GM23338 (cell line): ENCODE results near the gene GPR146. TPM values are rescaled to one million over a fixed set of nuclear protein-coding genes. Genes with fewer than 3 reads are reported as not detected.

Experiments used
- ATAC-seq: fragments of 200-7000 bp; cut with Tn5 transposase; 3 replicates; pipeline ENCODE4 v1.9.1; 2020
- DNase-seq: peaks from one replicate; pipeline ENCODE4 v3.0.0-alpha.2; 2015; ENCODE audit warnings: low spot score
- H2AFZ ChIP-seq: fragments of 200-600 bp; sonication (generic); 2 replicates; pipeline ENCODE4 v1.8.0; 2016; ENCODE audit warnings: antibody characterized with exemption, mild to moderate bottlenecking, moderate library complexity
- H3F3A ChIP-seq: fragments of 200-600 bp; sonication (generic); replicated peaks from 2 replicates; pipeline ENCODE4 v1.8.0; 2017; ENCODE audit warnings: antibody characterized with exemption, mixed run types, low read depth
- H3K27ac ChIP-seq: fragments of 200-600 bp; sonication (generic); 2 replicates; pipeline ENCODE4 v1.6.1; 2016; ENCODE audit warnings: low read depth
- H3K27me3 ChIP-seq: fragments of 200-600 bp; sonication (generic); 2 replicates; pipeline ENCODE4 v1.8.0; 2016; ENCODE audit warnings: mild to moderate bottlenecking, mixed run types, moderate library complexity; ENCODE audit not compliant: insufficient read depth
- H3K36me3 ChIP-seq: fragments of 200-600 bp; sonication (generic); 2 replicates; pipeline ENCODE4 v1.8.0; 2016; ENCODE audit warnings: mild to moderate bottlenecking; ENCODE audit not compliant: insufficient read depth
- H3K4me1 ChIP-seq: fragments of 200-600 bp; sonication (generic); 2 replicates; pipeline ENCODE4 v1.8.0; 2016; ENCODE audit warnings: mild to moderate bottlenecking, moderate library complexity; ENCODE audit not compliant: insufficient read depth
- H3K4me2 ChIP-seq: fragments of 200-600 bp; sonication (generic); 2 replicates; pipeline ENCODE4 v1.7.1; 2017; ENCODE audit warnings: mixed run types
- H3K4me3 ChIP-seq: fragments of 200-600 bp; sonication (generic); 2 replicates; pipeline ENCODE4 v1.6.1; 2016; ENCODE audit warnings: mixed run types
- H3K79me2 ChIP-seq: fragments of 200-600 bp; sonication (generic); replicated peaks from 2 replicates; pipeline ENCODE4 v1.8.0; 2017; ENCODE audit warnings: mild to moderate bottlenecking; ENCODE audit not compliant: insufficient read depth
- H3K9me2 ChIP-seq: fragments of 200-600 bp; sonication (generic); 2 replicates; pipeline ENCODE4 v1.8.0; 2017; ENCODE audit not compliant: insufficient read depth
- H4K20me1 ChIP-seq: fragments of 200-600 bp; sonication (generic); replicated peaks from 2 replicates; pipeline ENCODE4 v1.8.0; 2017; ENCODE audit warnings: mild to moderate bottlenecking; ENCODE audit not compliant: insufficient read depth
- H3K27ac Mint-ChIP-seq: 2 replicates; pipeline ENCODE4 v1.8.0; 2020; ENCODE audit warnings: inconsistent platforms, mild to moderate bottlenecking, moderate library complexity, mixed read lengths
- H3K27me3 Mint-ChIP-seq: 3 replicates; pipeline ENCODE4 v1.8.0; 2022; ENCODE audit warnings: low read depth, mild to moderate bottlenecking, moderate library complexity, mixed read lengths, inconsistent platforms; ENCODE audit not compliant: insufficient read depth, poor library complexity
- H3K36me3 Mint-ChIP-seq: 3 replicates; pipeline ENCODE4 v1.8.0; 2021; ENCODE audit warnings: low read depth, mild to moderate bottlenecking, inconsistent platforms, moderate library complexity, mixed read lengths
- H3K4me1 Mint-ChIP-seq: 3 replicates; pipeline ENCODE4 v1.8.0; 2020; ENCODE audit warnings: mild to moderate bottlenecking, inconsistent platforms, mixed read lengths
- H3K4me3 Mint-ChIP-seq: 3 replicates; pipeline ENCODE4 v1.8.0; 2021; ENCODE audit warnings: moderate library complexity, mild to moderate bottlenecking, inconsistent platforms, mixed read lengths
- H3K9me3 Mint-ChIP-seq: 3 replicates; pipeline ENCODE4 v1.8.0; 2020; ENCODE audit warnings: moderate library complexity, mild to moderate bottlenecking, inconsistent platforms, mixed read lengths
- CREB1 ChIP-seq: fragments of 250-450 bp; sonication (Bioruptor Pico); IDR thresholded peaks from 2 replicates; pipeline ENCODE4 v1.5.0; 2020; ENCODE audit warnings: low read depth, mild to moderate bottlenecking, moderate library complexity
- ETS1 ChIP-seq: IDR thresholded peaks from 2 replicates; pipeline ENCODE4 v1.6.1; 2016; ENCODE audit warnings: antibody characterized with exemption
- EZH2 ChIP-seq: fragments of 200-600 bp; sonication (generic); IDR thresholded peaks from one replicate; pipeline ENCODE4 v1.8.0; 2017; ENCODE audit warnings: antibody characterized with exemption, mild to moderate bottlenecking, low read depth; ENCODE audit not compliant: unreplicated experiment
- EZH2phosphoT487 ChIP-seq: fragments of 200-600 bp; sonication (generic); IDR thresholded peaks from one replicate; pipeline ENCODE4 v1.8.1; 2018; ENCODE audit warnings: antibody characterized with exemption; ENCODE audit not compliant: unreplicated experiment
- JUNB ChIP-seq: IDR thresholded peaks from one replicate; pipeline ENCODE4 v1.6.1; 2016; ENCODE audit warnings: antibody characterized with exemption; ENCODE audit not compliant: unreplicated experiment
- NANOG ChIP-seq: IDR thresholded peaks from 2 replicates; pipeline ENCODE4 v1.6.1; 2016; ENCODE audit warnings: antibody characterized with exemption, borderline replicate concordance
- POLR2AphosphoS5 ChIP-seq: IDR thresholded peaks from 2 replicates; pipeline ENCODE4 v1.6.1; 2016; ENCODE audit warnings: antibody characterized with exemption, low read depth
- REST ChIP-seq: IDR thresholded peaks from one replicate; pipeline ENCODE4 v1.6.1; 2018; ENCODE audit warnings: antibody characterized with exemption; ENCODE audit not compliant: unreplicated experiment
- STAT1 ChIP-seq: IDR thresholded peaks from one replicate; pipeline ENCODE4 v1.6.1; 2016; ENCODE audit warnings: antibody characterized with exemption; ENCODE audit not compliant: unreplicated experiment
- ZNF114 ChIP-seq: fragments of 250-450 bp; sonication (Bioruptor Pico); IDR thresholded peaks from 2 replicates; pipeline ENCODE4 v1.5.0; 2020; ENCODE audit warnings: mild to moderate bottlenecking, moderate library complexity
- ZNF331 ChIP-seq: fragments of 250-450 bp; sonication (Bioruptor Pico); IDR thresholded peaks from 2 replicates; pipeline ENCODE4 v1.5.0; 2020; ENCODE audit warnings: low read depth, mild to moderate bottlenecking, moderate library complexity
- ZNF462 ChIP-seq: fragments of 250-450 bp; sonication (Bioruptor Pico); IDR thresholded peaks from 2 replicates; pipeline ENCODE4 v1.5.0; 2020; ENCODE audit warnings: mild to moderate bottlenecking, moderate library complexity
- polyA plus RNA-seq: library from polyadenylated mRNA; unstranded; fragments of >200 nt; fragmentation: Nextera tagmentation; extraction: Ambion mirVana; gene quantifications from 2 replicates; pipeline ENCODE4 v1.2.1, GENCODE V29; 2016
- total RNA-seq: library from RNA; depleted of rRNA; stranded (reverse); fragments of >200 nt; shearing (Covaris generic); gene quantifications from 2 replicates; pipeline ENCODE4 v1.2.3, GENCODE V29; 2014

The GPR146 gene
- total and polyA plus RNA-seq, 2 experiments from 2014 or later = 0.28 to 0.37 TPM

DNA sequence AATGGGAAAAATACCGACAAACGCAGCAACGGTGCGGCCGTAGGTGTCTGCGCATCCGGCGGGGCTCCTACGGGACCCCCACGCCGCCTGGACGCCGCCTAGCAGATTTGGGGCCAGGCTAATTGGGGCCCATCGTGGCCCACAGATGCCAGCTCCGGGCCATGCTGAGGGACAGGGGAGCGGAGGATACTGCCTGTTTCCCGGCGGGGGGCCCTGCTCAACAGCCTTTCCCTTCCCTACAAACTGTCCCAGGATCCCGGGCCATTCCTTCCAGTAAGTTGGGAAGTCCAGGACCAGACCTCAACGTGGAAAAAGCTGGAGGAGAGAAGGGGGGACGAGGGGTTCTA is 21.9 kb downstream of the GPR146 start (continued):
- TF ChIP-seq CREB1 (CRISPR knock-in tag) (no peak), ZNF462 (CRISPR knock-in tag) (no peak), NANOG (no peak), ZNF331 (CRISPR knock-in tag) (no peak), ETS1 (no peak)

GRCh38 chr7:1068013-1068412 is 23.7 kb downstream of the GPR146 start:
- no peak overlapping the region for H3K27ac Mint-ChIP-seq
- TF ChIP-seq ETS1 = no peak
- no peak for TF ChIP-seq CREB1 (CRISPR knock-in tag)
- TF ChIP-seq ZNF114 (CRISPR knock-in tag) = no peak
- TF ChIP-seq STAT1 = no peak
- no peak for TF ChIP-seq POLR2AphosphoS5
- no peak for TF ChIP-seq JUNB
- TF ChIP-seq REST = no peak
- no peak for TF ChIP-seq EZH2
- no peak for TF ChIP-seq ZNF331 (CRISPR knock-in tag)
- TF ChIP-seq NANOG = no peak
- TF ChIP-seq EZH2phosphoT487 = no peak

More at GRCh38 chr7:1068013-1068412, 23.7 kb downstream of the GPR146 start:
- Histone ChIP-seq H3K9me2 (no peaks in the 10 kb centered on the region), H4K20me1 (no peaks in the 10 kb centered on the region), H2AFZ (no peak overlapping the region), H3K36me3 (no peaks in the 10 kb centered on the region), H3K27me3 (no peaks in the 10 kb centered on the region), H3F3A (peaks cover 8% of the 10 kb centered on the region), H3K27ac (no peak overlapping the region), H3K4me3 (no peak overlapping the region), H3K4me1 (no peaks in the 10 kb centered on the region; the same call in 1 of the 2 replicates), H3K79me2 (peaks cover 7% of the 10 kb centered on the region; the same call in 1 of the 2 replicates), H3K4me2 (no peak overlapping the region)
- Mint-ChIP-seq H3K27me3 (peaks cover 13% of the 10 kb centered on the region), H3K9me3 (peaks cover 20% of the 10 kb centered on the region), H3K4me1 (peaks cover 4% of the 10 kb centered on the region; the same call in 1 of the 3 replicates), H3K36me3 (peaks cover 17% of the 10 kb centered on the region), H3K4me3 (no peak overlapping the region)
- DNase-seq (no peak), ATAC-seq (no peak)
